GM19468 (cell line): ENCODE measurements around the gene CYS1.

Experiments used
- ATAC-seq: cut with Tn5 transposase; IDR thresholded peaks from one replicate; pipeline ENCODE4 v1.9.1; 2021; ENCODE audit warnings: mild to moderate bottlenecking, moderate library complexity, moderate number of reproducible peaks; ENCODE audit not compliant: unreplicated experiment; ENCODE audit errors: extremely low read depth

CYS1 gene

GRCh38 chr2:10075101-10075500 is 5.1 kb downstream of the CYS1 start:
- no peak for ATAC-seq

- ATAC-seq = no peak
Measured at GRCh38 chr2:10073706-10074105, 6.5 kb downstream of the CYS1 start.

GRCh38 chr2:10072656-10073480 is 7.3 kb downstream of the CYS1 start:
- no peak for ATAC-seq

GRCh38 chr2:10071595-10071994 is 8.6 kb downstream of the CYS1 start:
- no peak for ATAC-seq

GRCh38 chr2:10071176-10071575 is 9.0 kb downstream of the CYS1 start:
- no peak for ATAC-seq

- ATAC-seq = no peak
Measured at GRCh38 chr2:10067881-10068280, 12.3 kb downstream of the CYS1 start.

GRCh38 chr2:10067330-10067729 is 12.9 kb downstream of the CYS1 start:
- no peak for ATAC-seq

GRCh38 chr2:10065773-10066055 is 14.5 kb downstream of the CYS1 start:
- no peak for ATAC-seq

- no peak for ATAC-seq
Measured at GRCh38 chr2:10064932-10065772, 15.1 kb downstream of the CYS1 start.

DNA sequence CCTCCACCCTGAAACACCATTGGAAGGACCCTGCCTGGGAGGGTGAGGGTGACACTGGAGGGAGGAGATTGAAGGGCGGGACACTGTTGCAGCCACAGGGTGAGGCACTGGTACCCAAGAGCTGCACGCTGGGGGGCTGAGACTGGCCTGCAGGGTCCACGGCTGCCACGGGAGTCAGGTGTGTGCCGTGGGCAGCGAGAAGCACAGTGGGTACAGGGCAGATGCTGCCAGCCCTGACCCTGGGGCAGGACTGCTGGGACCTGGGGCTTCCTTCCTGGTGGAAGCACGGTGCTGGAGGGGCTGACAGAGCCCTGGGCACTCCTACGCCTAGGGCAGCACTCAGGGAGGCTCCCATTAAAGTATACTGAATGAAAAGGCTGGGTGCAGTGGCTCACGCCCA is 16.6 kb downstream of the CYS1 start:
- ATAC-seq = no peak

GRCh38 chr2:10062931-10063365 is 17.3 kb downstream of the CYS1 start:
- no peak for ATAC-seq

- no peak for ATAC-seq
Measured at GRCh38 chr2:10061221-10061925, 18.8 kb downstream of the CYS1 start.

DNA sequence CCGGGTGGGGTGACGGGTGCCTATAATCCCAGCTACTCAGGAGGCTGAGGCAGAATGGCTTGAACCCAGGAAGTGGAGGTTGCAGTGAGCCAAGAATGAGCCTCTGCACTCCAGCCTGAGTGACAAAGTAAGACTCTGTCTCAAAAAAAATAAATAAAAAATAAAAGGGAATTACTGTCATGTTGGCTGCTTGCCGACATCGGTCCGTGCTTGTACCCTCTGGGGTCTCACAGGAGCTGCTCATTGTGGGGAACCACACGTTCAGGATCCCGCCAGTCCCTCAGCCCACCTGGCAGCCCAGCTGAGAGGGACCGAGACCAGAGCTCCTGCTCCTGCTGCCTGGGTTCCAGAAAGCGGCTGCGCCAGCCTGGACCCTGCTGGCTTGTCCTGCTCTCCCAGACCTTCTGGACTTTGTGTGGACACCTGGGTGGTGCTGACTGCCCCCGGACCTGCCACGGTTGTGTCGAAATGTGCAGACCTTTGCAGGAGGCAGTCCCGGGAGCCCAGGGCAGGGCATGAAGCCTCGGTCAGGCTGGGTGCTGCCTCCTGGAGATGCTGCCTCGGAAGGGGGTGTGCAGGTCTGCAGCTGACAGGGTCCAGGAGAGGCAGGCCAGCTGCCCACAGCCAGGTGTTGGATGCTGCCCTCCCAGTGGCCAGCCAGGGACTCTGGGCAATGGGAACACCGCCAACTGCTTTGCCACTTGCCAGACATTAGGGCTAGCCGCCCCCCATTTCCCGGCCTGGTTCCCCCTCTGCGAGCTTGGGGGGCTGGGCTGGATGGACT is 20.5 kb downstream of the CYS1 start:
- no peak for ATAC-seq

GRCh38 chr2:10059016-10059351 is 21.2 kb downstream of the CYS1 start:
- ATAC-seq = no peak

DNA sequence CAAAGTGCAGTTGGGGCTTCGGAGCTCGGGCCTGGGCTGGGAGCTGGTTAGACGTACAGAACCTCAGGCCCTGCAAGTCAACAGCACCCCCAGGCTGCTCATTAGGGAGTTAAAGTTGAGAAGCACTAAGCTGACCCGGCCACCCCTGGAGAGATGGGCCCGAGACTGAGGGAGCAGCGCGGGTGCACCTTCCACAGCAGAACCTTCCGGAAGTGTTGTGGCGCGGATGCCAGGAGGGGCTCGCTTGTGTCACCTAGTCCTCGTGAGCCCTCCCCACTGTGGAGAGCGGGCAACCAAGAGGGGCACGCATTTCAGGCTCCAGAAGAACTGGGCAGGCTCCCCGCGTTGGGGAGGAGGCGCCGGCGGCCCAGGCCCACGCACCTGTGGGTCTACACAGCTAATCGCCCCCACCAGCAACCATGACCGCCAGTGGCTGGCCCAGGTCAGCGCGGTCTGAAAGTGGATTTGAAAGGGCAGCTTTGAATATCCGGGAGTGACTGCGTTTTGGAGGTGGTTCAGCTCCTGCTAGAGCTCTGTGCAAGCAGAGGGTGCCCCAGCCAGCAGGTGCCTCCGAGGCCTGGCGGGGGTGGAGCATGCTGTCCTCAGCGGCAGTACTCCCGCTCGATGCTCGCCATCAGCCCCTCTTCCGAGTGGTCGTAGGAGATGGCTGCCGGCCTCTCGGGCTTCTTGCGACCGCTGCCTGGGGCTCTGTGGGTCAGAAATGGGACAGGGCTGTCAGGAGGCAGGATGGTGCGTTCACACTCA is 21.8 kb downstream of the CYS1 start:
- ATAC-seq = no peak

GRCh38 chr2:10057231-10058107 is 22.7 kb downstream of the CYS1 start:
- no peak for ATAC-seq

DNA sequence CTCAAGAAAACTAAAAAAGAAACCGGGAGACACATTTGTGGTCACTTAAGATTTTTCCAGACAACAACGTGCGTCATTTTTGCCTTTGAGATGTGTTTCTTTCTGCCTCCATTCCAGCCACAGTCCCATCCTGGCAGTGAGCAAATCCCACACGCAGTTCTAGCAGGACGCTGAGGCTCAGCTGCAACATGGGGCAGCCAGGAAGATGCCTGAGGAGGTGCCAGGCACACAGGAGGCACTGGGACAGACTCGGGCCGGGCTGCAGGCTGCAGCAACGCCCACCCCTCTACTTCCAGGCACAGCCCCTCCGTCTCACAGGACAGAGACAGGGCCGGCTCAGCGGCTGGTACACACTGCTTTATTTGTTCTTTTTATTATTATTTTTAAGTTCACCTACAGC is 23.8 kb downstream of the CYS1 start:
- ATAC-seq = no peak

DNA sequence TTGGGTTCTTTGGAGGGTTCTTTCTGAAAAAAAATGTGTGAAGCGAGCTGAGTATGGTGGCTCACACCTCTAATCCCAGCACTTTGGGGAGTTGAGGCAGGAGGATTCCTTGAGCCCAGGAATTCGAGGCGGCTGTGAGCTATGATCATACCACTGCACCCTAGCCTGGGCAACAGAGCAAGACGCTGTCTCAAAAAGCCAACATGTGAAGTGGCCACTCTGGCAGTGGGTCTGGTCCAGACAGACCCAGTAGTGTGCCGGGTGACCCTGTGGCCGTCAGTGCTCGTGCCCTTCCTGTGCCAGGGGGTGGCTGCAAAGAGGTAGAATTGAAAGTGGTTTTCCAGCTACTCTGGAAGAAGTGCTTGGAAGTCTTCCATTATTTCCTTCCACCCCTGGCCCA is 25.2 kb downstream of the CYS1 start:
- no peak for ATAC-seq

DNA sequence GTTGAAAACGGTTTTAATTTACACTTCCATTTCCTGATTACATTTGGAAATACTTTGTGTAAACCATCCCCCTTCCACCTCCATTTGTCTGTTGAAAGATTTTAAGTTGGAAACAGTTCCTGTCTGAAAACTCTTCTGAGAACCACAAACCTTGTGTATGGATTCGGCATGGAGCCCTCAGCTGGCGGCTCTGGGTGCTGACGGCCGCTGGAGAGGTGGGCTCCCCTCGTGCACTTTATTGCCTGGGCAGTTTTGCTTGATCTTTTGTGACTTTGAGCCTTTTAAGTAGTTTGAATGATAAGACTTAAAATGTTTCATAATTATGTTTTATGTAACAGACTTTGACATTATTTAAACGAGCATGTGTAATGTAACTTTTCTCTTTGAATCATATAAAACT is 25.8 kb downstream of the CYS1 start:
- no peak for ATAC-seq
